ENCODE measurements around the gene DIPK1A.
A peak's percentile ranks its signal among the peaks of the same experiment; 100 is the strongest.

- no peak for TF ChIP-seq POLR2A (IDR thresholded peaks at IDR 0.05; ENCODE audit: extremely low read depth, insufficient read length)
- TF ChIP-seq, protein P1, sequence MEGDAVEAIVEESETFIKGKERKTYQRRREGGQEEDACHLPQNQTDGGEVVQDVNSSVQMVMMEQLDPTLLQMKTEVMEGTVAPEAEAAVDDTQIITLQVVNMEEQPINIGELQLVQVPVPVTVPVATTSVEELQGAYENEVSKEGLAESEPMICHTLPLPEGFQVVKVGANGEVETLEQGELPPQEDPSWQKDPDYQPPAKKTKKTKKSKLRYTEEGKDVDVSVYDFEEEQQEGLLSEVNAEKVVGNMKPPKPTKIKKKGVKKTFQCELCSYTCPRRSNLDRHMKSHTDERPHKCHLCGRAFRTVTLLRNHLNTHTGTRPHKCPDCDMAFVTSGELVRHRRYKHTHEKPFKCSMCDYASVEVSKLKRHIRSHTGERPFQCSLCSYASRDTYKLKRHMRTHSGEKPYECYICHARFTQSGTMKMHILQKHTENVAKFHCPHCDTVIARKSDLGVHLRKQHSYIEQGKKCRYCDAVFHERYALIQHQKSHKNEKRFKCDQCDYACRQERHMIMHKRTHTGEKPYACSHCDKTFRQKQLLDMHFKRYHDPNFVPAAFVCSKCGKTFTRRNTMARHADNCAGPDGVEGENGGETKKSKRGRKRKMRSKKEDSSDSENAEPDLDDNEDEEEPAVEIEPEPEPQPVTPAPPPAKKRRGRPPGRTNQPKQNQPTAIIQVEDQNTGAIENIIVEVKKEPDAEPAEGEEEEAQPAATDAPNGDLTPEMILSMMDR (IDR thresholded peaks at IDR 0.05; ENCODE audit: low read depth, low read length) = peak; percentile 63
Observed at GRCh38 chr1:92817986-92818764, 143.1 kb downstream of the DIPK1A start.

All from NB4 (cell line).